IMR-90 (cell line): Measurements from ENCODE around the gene STXBP6. TPM values are rescaled to one million over a fixed set of nuclear protein-coding genes. Genes with fewer than 3 reads are reported as not detected.

Source experiments
- ATAC-seq: fragments of 200-7000 bp; cut with Tn5 transposase; 2 replicates; pipeline ENCODE4 v1.9.1; 2020; ENCODE audit warnings: low read depth, mild to moderate bottlenecking, moderate library complexity
- BruUV-seq: library from RNA; stranded (reverse); fragments of 400-500 nt; replicated peaks from 2 replicates; lab custom pipeline; 2021; lab: Mats Ljungman, UMichigan
- CTCF ChIA-PET: fragments of 300-600 bp; formaldehyde crosslinking; extraction: SDS; loops from one replicate; lab custom pipeline; 2021; ENCODE audit warnings: antibody characterized with exemption; lab: Yijun Ruan, JAX
- POLR2A ChIA-PET: fragments of 300-600 bp; sonication (Branson Sonifier 250); formaldehyde crosslinking; loops from one replicate; lab custom pipeline; 2022; ENCODE audit warnings: antibody characterized with exemption; ENCODE audit not compliant: unreplicated experiment; lab: Charles Lee
- DNase-seq: peaks from one replicate; pipeline ENCODE4 v3.0.0; 2013
- H2AFZ ChIP-seq: replicated peaks from 2 replicates; pipeline ENCODE3; 2013; ENCODE audit warnings: low read length, mild to moderate bottlenecking; ENCODE audit not compliant: poor library complexity
- H2AK5ac ChIP-seq: 2 replicates; pipeline ENCODE4 v1.6.1; 2013; ENCODE audit warnings: low read depth, low read length, inconsistent platforms
- H2AK9ac ChIP-seq: replicated peaks from 2 replicates; pipeline ENCODE3; 2013; ENCODE audit warnings: mild to moderate bottlenecking, low read depth, low read length, moderate library complexity; ENCODE audit not compliant: poor library complexity
- H2BK120ac ChIP-seq: 2 replicates; pipeline ENCODE4 v1.6.1; 2013; ENCODE audit warnings: low read depth, low read length, inconsistent platforms
- H2BK15ac ChIP-seq: 3 replicates; pipeline ENCODE4 v1.6.1; 2013; ENCODE audit warnings: low read depth, low read length, inconsistent platforms
- H2BK20ac ChIP-seq: 2 replicates; pipeline ENCODE4 v1.6.1; 2013; ENCODE audit warnings: low read depth, mild to moderate bottlenecking, inconsistent platforms, low read length, moderate library complexity
- H2BK5ac ChIP-seq: 2 replicates; pipeline ENCODE4 v1.6.1; 2013; ENCODE audit warnings: mild to moderate bottlenecking, low read depth, low read length, inconsistent platforms; ENCODE audit not compliant: poor library complexity, severe bottlenecking
- H3K14ac ChIP-seq: replicated peaks from 2 replicates; pipeline ENCODE4 v1.6.1; 2013; ENCODE audit warnings: low read depth, low read length, inconsistent platforms
- H3K18ac ChIP-seq: 2 replicates; pipeline ENCODE4 v1.6.1; 2013; ENCODE audit warnings: low read depth, low read length, control low read depth
- H3K23ac ChIP-seq: 2 replicates; pipeline ENCODE4 v1.6.1; 2013; ENCODE audit warnings: low read depth, low read length, inconsistent platforms
- H3K27ac ChIP-seq: 2 replicates; pipeline ENCODE4 v1.5.1; 2013; ENCODE audit warnings: mild to moderate bottlenecking, control low read depth, low read length; ENCODE audit not compliant: insufficient read depth
- H3K27me3 ChIP-seq: 2 replicates; pipeline ENCODE4 v1.6.1; 2013; ENCODE audit warnings: low read length; ENCODE audit not compliant: control insufficient read depth, insufficient read depth
- H3K36me3 ChIP-seq: 2 replicates; pipeline ENCODE4 v1.6.1; 2013; ENCODE audit warnings: low read length, mixed read lengths; ENCODE audit not compliant: control insufficient read depth, insufficient read depth
- H3K4ac ChIP-seq: 2 replicates; pipeline ENCODE4 v1.6.1; 2013; ENCODE audit warnings: low read depth, low read length, inconsistent platforms
- H3K4me1 ChIP-seq: 2 replicates; pipeline ENCODE4 v1.6.1; 2013; ENCODE audit warnings: low read length, mixed read lengths; ENCODE audit not compliant: control insufficient read depth, insufficient read depth
- H3K4me2 ChIP-seq: 2 replicates; pipeline ENCODE4 v1.6.1; 2013; ENCODE audit warnings: low read depth, mild to moderate bottlenecking, control low read depth, low read length, moderate library complexity
- H3K4me3 ChIP-seq: 2 replicates; pipeline ENCODE4 v1.5.1; 2013; ENCODE audit warnings: low read depth, mild to moderate bottlenecking, control low read depth, low read length, moderate library complexity; ENCODE audit not compliant: insufficient read depth
- H3K56ac ChIP-seq: 2 replicates; pipeline ENCODE4 v1.6.1; 2013; ENCODE audit warnings: low read length, inconsistent platforms; ENCODE audit not compliant: insufficient read depth; ENCODE audit errors: extremely low read depth
- H3K79me1 ChIP-seq, 2 experiments: 2 replicates each; pipeline ENCODE4 v1.6.1; 2013; ENCODE audit warnings: low read length in 2 of 2, inconsistent platforms in 1 of 2, low read depth in 1 of 2
- H3K9ac ChIP-seq: 2 replicates; pipeline ENCODE4 v1.6.1; 2013; ENCODE audit warnings: low read depth, low read length, control low read depth
- H3K9me1 ChIP-seq: 2 replicates; pipeline ENCODE4 v1.6.1; 2013; ENCODE audit warnings: low read length, inconsistent platforms; ENCODE audit not compliant: insufficient read depth
- H3K9me3 ChIP-seq: 2 replicates; pipeline ENCODE4 v1.6.1; 2013; ENCODE audit warnings: low read length; ENCODE audit not compliant: control insufficient read depth, insufficient read depth
- H4K20me1 ChIP-seq: 2 replicates; pipeline ENCODE4 v1.6.1; 2013; ENCODE audit warnings: low read length, inconsistent platforms; ENCODE audit not compliant: insufficient read depth
- H4K5ac ChIP-seq: 2 replicates; pipeline ENCODE4 v1.6.1; 2013; ENCODE audit warnings: mild to moderate bottlenecking, low read depth, low read length, control low read depth
- H4K8ac ChIP-seq, 2 experiments: 2 replicates each; pipeline ENCODE4 v1.6.1; 2013; ENCODE audit warnings: low read depth in 2 of 2, low read length in 2 of 2, control low read depth in 1 of 2, inconsistent platforms in 1 of 2
- H4K91ac ChIP-seq: 2 replicates; pipeline ENCODE4 v1.6.1; 2013; ENCODE audit warnings: low read depth, low read length, inconsistent platforms; ENCODE audit not compliant: insufficient read depth
- BHLHE40 ChIP-seq: fragments of 150-350 bp; IDR thresholded peaks from 2 replicates; pipeline ENCODE4 v1.6.1; 2016; ENCODE audit warnings: mild to moderate bottlenecking, low read depth, low read length
- CEBPB ChIP-seq: IDR thresholded peaks from 2 replicates; pipeline ENCODE4 v1.6.1; 2012; ENCODE audit warnings: low read depth, low read length, improper control_type of control experiment
- CHD1 ChIP-seq: IDR thresholded peaks from 2 replicates; pipeline ENCODE4 v1.6.1; 2012; ENCODE audit warnings: low read depth, low read length, improper control_type of control experiment
- CTCF ChIP-seq: conservative IDR thresholded peaks from 2 replicates; pipeline ENCODE4 v1.5.1; 2012; ENCODE audit warnings: mild to moderate bottlenecking, low read depth, low read length, improper control_type of control experiment
- ELK1 ChIP-seq: fragments of 150-350 bp; IDR thresholded peaks from 2 replicates; pipeline ENCODE4 v1.6.1; 2016; ENCODE audit warnings: low read depth, mild to moderate bottlenecking, low read length, moderate library complexity, borderline replicate concordance
- FOS ChIP-seq: fragments of 150-350 bp; IDR thresholded peaks from 2 replicates; pipeline ENCODE4 v1.6.1; 2016; ENCODE audit warnings: low read depth, low read length
- MAFK ChIP-seq: IDR thresholded peaks from 2 replicates; pipeline ENCODE4 v1.6.1; 2012; ENCODE audit warnings: low read depth, low read length, improper control_type of control experiment
- MAZ ChIP-seq: IDR thresholded peaks from 2 replicates; pipeline ENCODE4 v1.6.1; 2012; ENCODE audit warnings: low read depth, mild to moderate bottlenecking, low read length, improper control_type of control experiment, moderate library complexity, borderline replicate concordance
- MXI1 ChIP-seq: IDR thresholded peaks from 2 replicates; pipeline ENCODE4 v1.6.1; 2012; ENCODE audit warnings: low read depth, mild to moderate bottlenecking, low read length, moderate library complexity, borderline replicate concordance
- NFE2L2 ChIP-seq: fragments of 150-350 bp; IDR thresholded peaks from 2 replicates; pipeline ENCODE4 v1.6.1; 2016; ENCODE audit warnings: low read depth, mild to moderate bottlenecking, low read length
- POLR2A ChIP-seq: IDR thresholded peaks from 2 replicates; pipeline ENCODE4 v1.6.1; 2012; ENCODE audit warnings: mild to moderate bottlenecking, low read depth, low read length
- RAD21 ChIP-seq: IDR thresholded peaks from 2 replicates; pipeline ENCODE4 v1.6.1; 2012; ENCODE audit warnings: low read length, improper control_type of control experiment
- RCOR1 ChIP-seq: IDR thresholded peaks from 2 replicates; pipeline ENCODE4 v1.6.1; 2012; ENCODE audit warnings: mild to moderate bottlenecking, low read length, improper control_type of control experiment; ENCODE audit not compliant: insufficient replicate concordance
- RFX5 ChIP-seq: IDR thresholded peaks from 2 replicates; pipeline ENCODE4 v1.8.0; 2012; ENCODE audit warnings: low read depth, mild to moderate bottlenecking, low read length, moderate library complexity
- SMC3 ChIP-seq: fragments of 150-350 bp; IDR thresholded peaks from 2 replicates; pipeline ENCODE4 v1.6.1; 2016; ENCODE audit warnings: low read depth, mild to moderate bottlenecking, antibody characterized with exemption, low read length, moderate library complexity
- USF2 ChIP-seq: fragments of 150-350 bp; IDR thresholded peaks from 2 replicates; pipeline ENCODE4 v1.6.1; 2017; ENCODE audit warnings: mild to moderate bottlenecking, antibody characterized with exemption, low read length, low read depth
- WGBS, 2 experiments: methylation state at CpG; one replicate each; pipeline versions ENCODE4 v1.1.5 to v1.1.7; 2013; ENCODE audit warnings: missing lambda C conversion rate in 2 of 2; ENCODE audit not compliant: insufficient read length in 1 of 2; ENCODE audit errors: extremely low coverage in 2 of 2; 5-methylcytosine and 5-hydroxymethylcytosine counted together
- dilution Hi-C: fragments of 300-500 bp; cut with HindIII; formaldehyde crosslinking; loops from one replicate; pipeline ENCODE4 v1.14.3; 2018; ENCODE audit warnings: low sequenced_read_pairs; ENCODE audit not compliant: unreplicated experiment
- in situ Hi-C: fragments of 300-500 bp; cut with MboI; formaldehyde crosslinking; loops from 3 replicates; pipeline ENCODE4 v1.14.3; 2019; ENCODE audit warnings: low sequenced_read_pairs, inconsistent platforms, mixed read lengths
- intact Hi-C: fragments of 100-400 bp; cut with micrococcal nuclease; formaldehyde crosslinking; loops from 2 replicates; pipeline ENCODE4 v1.10.0; 2022
- polyA plus RNA-seq, 3 experiments: library from polyadenylated mRNA; depleted of rRNA; stranded (reverse); fragments of >200 nt; gene quantifications; 2 replicates each; pipeline ENCODE4 v1.2.3, GENCODE V29; 2012; ENCODE audit warnings: low replicate concordance in 1 of 3
- total RNA-seq: library from RNA; depleted of rRNA; stranded (reverse); fragments of >200 nt; gene quantifications from 2 replicates; pipeline ENCODE4 v1.2.3, GENCODE V29; 2012

STXBP6 gene
- total and polyA plus RNA-seq, 2 of the 4 experiments (the other 2 are of a cell fraction): 14.2 to 14.3 TPM

GRCh38 chr14:25055005-25055404, 5.1 kb upstream of the STXBP6 start:
- H3K9ac ChIP-seq: no peak overlapping the region
- no peaks in the 10 kb centered on the region for H3K79me1 ChIP-seq
- in situ Hi-C loops (no loop called here), intact Hi-C loops (no loop called here), dilution Hi-C loops (no loop called here)
- no peak overlapping the region for H4K5ac ChIP-seq
- H3K36me3 ChIP-seq: no peaks in the 10 kb centered on the region
- ATAC-seq (no peak), DNase-seq (no peak)
- no peak overlapping the region for H2BK20ac ChIP-seq
- H3K4me1 ChIP-seq: peaks cover 11% of the 10 kb centered on the region
- H2BK15ac ChIP-seq: no peak overlapping the region
- H2AK5ac ChIP-seq: no peak overlapping the region
- BruUV-seq: no TSS peak
- no peak for TF ChIP-seq RFX5
- TF ChIP-seq POLR2A: no peak
- no peak for TF ChIP-seq BHLHE40
- TF ChIP-seq USF2: no peak
- TF ChIP-seq MAZ: no peak
- TF ChIP-seq ELK1: no peak
- TF ChIP-seq SMC3: no peak
- no peak for TF ChIP-seq NFE2L2
- TF ChIP-seq RCOR1: no peak
- TF ChIP-seq FOS: no peak
- TF ChIP-seq MAFK: no peak
- no peak for TF ChIP-seq RAD21
- no peak for TF ChIP-seq CTCF
- no peak for TF ChIP-seq MXI1
- no peak for TF ChIP-seq CEBPB
- no peak for TF ChIP-seq CHD1
- H2BK5ac ChIP-seq: no peak overlapping the region
- H3K9me3 ChIP-seq: no peaks in the 10 kb centered on the region
- no peak overlapping the region for H3K18ac ChIP-seq
- H4K8ac ChIP-seq: no peak overlapping the region
- no peak overlapping the region for H3K4me3 ChIP-seq
- no peak overlapping the region for H3K56ac ChIP-seq
- H3K27me3 ChIP-seq: peaks cover 1% of the 10 kb centered on the region; the same call in 1 of the 2 replicates
- no peak overlapping the region for H3K4me2 ChIP-seq
- POLR2A ChIA-PET: no interaction called here
- no peak overlapping the region for H2AK9ac ChIP-seq
- 0 out of 2 replicates have a peak, but pooled peaks cover 3% of the 10 kb centered on the region for H3K9me1 ChIP-seq
- no peaks in the 10 kb centered on the region for H4K20me1 ChIP-seq
- H2AFZ ChIP-seq: no peak overlapping the region
- H3K14ac ChIP-seq: no peak overlapping the region
- no peak overlapping the region for H3K27ac ChIP-seq
- WGBS, 2 experiments: 92% methylated on average over 2 of the region's 5 CpGs; no CpG with 5 or more reads in 1 of the 2 experiments
- CTCF ChIA-PET: interaction anchor here (1.6 kb wide), 1 partner anchor 14 kb away, joined by 3 read pairs; no protein-coding TSS in a partner anchor
- H4K91ac ChIP-seq: no peak overlapping the region
- no peak overlapping the region for H3K4ac ChIP-seq
- no peak overlapping the region for H3K23ac ChIP-seq
- H2BK120ac ChIP-seq: no peak overlapping the region
